ENCODE measurements around the gene AHDC1.

Gene AHDC1

GRCh38 chr1:27634177-27634984 lies 30.4 kb upstream of the AHDC1 start:
- H3K9me3 ChIP-seq (replicated peaks; ENCODE audit: insufficient read depth, low read length): no peaks in the 10 kb centered on the region
- H3K4me1 ChIP-seq (ENCODE audit: low read length): peaks cover 5% of the 10 kb centered on the region
- no peaks in the 10 kb centered on the region for H3K79me2 ChIP-seq (ENCODE audit: low read length)
- H3K4me2 ChIP-seq (ENCODE audit: low read depth, low read length): peak overlapping the region; percentile 78
- H3K27me3 ChIP-seq (replicated peaks; ENCODE audit: insufficient read depth, low read length): peaks cover 15% of the 10 kb centered on the region
- DNase-seq: no peak
- peak overlapping the region; percentile 45 for H3K4me3 ChIP-seq (ENCODE audit: low read length)
- no peaks in the 10 kb centered on the region for H3F3A ChIP-seq (ENCODE audit: insufficient read depth, low read length)
- H2AFZ ChIP-seq (ENCODE audit: low read length): peak overlapping the region; percentile 59
- no peaks in the 10 kb centered on the region for H3K36me3 ChIP-seq (replicated peaks; ENCODE audit: insufficient read depth, low read length)
- no peaks in the 10 kb centered on the region for H3K9me2 ChIP-seq (replicated peaks; ENCODE audit: insufficient read depth, low read length)
- no peaks in the 10 kb centered on the region for H4K20me1 ChIP-seq (ENCODE audit: insufficient read depth, low read length)
- no peak overlapping the region for H3K27ac ChIP-seq (ENCODE audit: low read length)
- no peak overlapping the region; the same call in 1 of the 2 replicates for H3K9ac ChIP-seq (ENCODE audit: low read length)
- TF ChIP-seq CTCF (IDR thresholded peaks at IDR 0.05; ENCODE audit: low read length): no peak
- no peak for TF ChIP-seq EZH2phosphoT487 (IDR thresholded peaks at IDR 0.05; ENCODE audit: low read length)
- no peak for TF ChIP-seq EZH2 (optimal IDR thresholded peaks at IDR 0.05; ENCODE audit: low read depth, low read length)

- no peaks in the 10 kb centered on the region for H3K79me2 ChIP-seq (ENCODE audit: low read length)
- no peaks in the 10 kb centered on the region for H3K9me3 ChIP-seq (replicated peaks; ENCODE audit: insufficient read depth, low read length)
- H3F3A ChIP-seq (ENCODE audit: insufficient read depth, low read length): no peaks in the 10 kb centered on the region
- no peaks in the 10 kb centered on the region for H4K20me1 ChIP-seq (ENCODE audit: insufficient read depth, low read length)
- peaks cover 15% of the 10 kb centered on the region for H3K27me3 ChIP-seq (replicated peaks; ENCODE audit: insufficient read depth, low read length)
- H2AFZ ChIP-seq (ENCODE audit: low read length): peak overlapping the region; percentile 59
- H3K9ac ChIP-seq (ENCODE audit: low read length): no peak overlapping the region; the same call in 1 of the 2 replicates
- H3K27ac ChIP-seq (ENCODE audit: low read length): no peak overlapping the region
- H3K9me2 ChIP-seq (replicated peaks; ENCODE audit: insufficient read depth, low read length): no peaks in the 10 kb centered on the region
- no peak for DNase-seq
- no peak for TF ChIP-seq EZH2phosphoT487 (IDR thresholded peaks at IDR 0.05; ENCODE audit: low read length)
- TF ChIP-seq CTCF (IDR thresholded peaks at IDR 0.05; ENCODE audit: low read length): no peak
- TF ChIP-seq EZH2 (optimal IDR thresholded peaks at IDR 0.05; ENCODE audit: low read depth, low read length): no peak
- peaks cover 5% of the 10 kb centered on the region for H3K4me1 ChIP-seq (ENCODE audit: low read length)
- peak overlapping the region; percentile 78; the same call in 1 of the 2 replicates for H3K4me2 ChIP-seq (ENCODE audit: low read depth, low read length)
- H3K4me3 ChIP-seq (ENCODE audit: low read length): peak overlapping the region; percentile 45; the same call in 1 of the 2 replicates
- H3K36me3 ChIP-seq (replicated peaks; ENCODE audit: insufficient read depth, low read length): no peaks in the 10 kb centered on the region
These were observed 29.8 kb upstream of the AHDC1 start for GRCh38 chr1:27633640-27634176.

- no peak overlapping the region for H2AFZ ChIP-seq (ENCODE audit: low read length)
- H3K36me3 ChIP-seq (replicated peaks; ENCODE audit: insufficient read depth, low read length): no peaks in the 10 kb centered on the region
- no peaks in the 10 kb centered on the region for H3K9me3 ChIP-seq (replicated peaks; ENCODE audit: insufficient read depth, low read length)
- H3K9ac ChIP-seq (ENCODE audit: low read length): no peak overlapping the region
- no peak overlapping the region for H3K4me2 ChIP-seq (ENCODE audit: low read depth, low read length)
- no peak overlapping the region for H3K27ac ChIP-seq (ENCODE audit: low read length)
- H3F3A ChIP-seq (ENCODE audit: insufficient read depth, low read length): no peaks in the 10 kb centered on the region
- peaks cover 5% of the 10 kb centered on the region for H3K4me1 ChIP-seq (ENCODE audit: low read length)
- H3K9me2 ChIP-seq (replicated peaks; ENCODE audit: insufficient read depth, low read length): no peaks in the 10 kb centered on the region
- H3K4me3 ChIP-seq (ENCODE audit: low read length): no peak overlapping the region
- no peaks in the 10 kb centered on the region for H3K79me2 ChIP-seq (ENCODE audit: low read length)
- peaks cover 15% of the 10 kb centered on the region for H3K27me3 ChIP-seq (replicated peaks; ENCODE audit: insufficient read depth, low read length)
- no peaks in the 10 kb centered on the region for H4K20me1 ChIP-seq (ENCODE audit: insufficient read depth, low read length)
- no peak for TF ChIP-seq CTCF (IDR thresholded peaks at IDR 0.05; ENCODE audit: low read length)
- no peak for TF ChIP-seq EZH2phosphoT487 (IDR thresholded peaks at IDR 0.05; ENCODE audit: low read length)
- TF ChIP-seq EZH2 (optimal IDR thresholded peaks at IDR 0.05; ENCODE audit: low read depth, low read length): no peak
- no peak for DNase-seq
These were observed 29.3 kb upstream of the AHDC1 start for GRCh38 chr1:27633298-27633610.

All from MM.1S (cell line).